Dendritic cell treated with granulocyte-macrophage colony-stimulating factor and Interleukin-4, amounts not matched to agents 40 ng/mL and 50 ng/mL, for 4 days (primary cell): ENCODE data around the gene DTNB.

Source experiments
- H3K27ac Mint-ChIP-seq: one replicate; pipeline ENCODE4 v1.8.0; 2022; ENCODE audit warnings: mild to moderate bottlenecking, mixed read lengths
- H3K27me3 Mint-ChIP-seq: one replicate; pipeline ENCODE4 v1.8.0; 2022; ENCODE audit warnings: mild to moderate bottlenecking, mixed read lengths
- H3K36me3 Mint-ChIP-seq: one replicate; pipeline ENCODE4 v1.8.0; 2022; ENCODE audit warnings: low read depth, mixed read lengths
- H3K4me1 Mint-ChIP-seq: one replicate; pipeline ENCODE4 v1.8.0; 2022; ENCODE audit warnings: low read depth, mixed read lengths
- H3K4me3 Mint-ChIP-seq: one replicate; pipeline ENCODE4 v1.8.0; 2022; ENCODE audit warnings: mild to moderate bottlenecking, moderate library complexity, mixed read lengths
- H3K9me3 Mint-ChIP-seq: one replicate; pipeline ENCODE4 v1.8.0; 2022; ENCODE audit warnings: mixed read lengths
- intact Hi-C: fragments of 100-400 bp; cut with micrococcal nuclease; formaldehyde crosslinking; loops from one replicate; pipeline ENCODE4 v1.15.0; 2022

DTNB gene

DNA sequence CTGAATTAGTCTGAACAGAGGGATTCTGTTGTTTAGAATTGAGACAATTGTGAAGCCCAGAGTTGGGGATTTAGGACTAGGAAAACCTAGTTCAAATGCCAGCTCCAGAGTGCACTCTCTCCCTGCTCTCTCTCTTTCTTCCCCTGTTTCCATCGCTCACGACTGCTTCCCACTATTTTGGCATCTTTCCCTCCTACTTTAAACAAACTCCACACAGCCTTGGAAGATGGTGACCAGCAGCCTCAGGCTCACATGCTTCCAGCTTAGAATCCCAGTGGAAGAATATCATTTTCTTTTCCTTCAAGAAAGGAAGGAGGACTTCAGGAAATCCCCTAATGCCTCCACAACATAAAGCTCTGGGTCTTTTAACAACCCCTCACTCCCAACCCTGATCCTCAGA, 325.5 kb downstream of the DTNB start:
- Mint-ChIP-seq H3K27ac (no peak overlapping the region), H3K9me3 (peaks cover 11% of the 10 kb centered on the region), H3K4me3 (no peak overlapping the region), H3K27me3 (peaks cover 37% of the 10 kb centered on the region), H3K4me1 (peaks cover 29% of the 10 kb centered on the region), H3K36me3 (no peaks in the 10 kb centered on the region)
- intact Hi-C loops = loop anchor here (10.0 kb wide), 1 partner anchor 73 kb away; no protein-coding TSS in a partner anchor

- Mint-ChIP-seq H3K36me3 (peaks cover 4% of the 10 kb centered on the region), H3K4me1 (peaks cover 29% of the 10 kb centered on the region), H3K27ac (no peak overlapping the region), H3K9me3 (peaks cover 11% of the 10 kb centered on the region), H3K27me3 (peaks cover 39% of the 10 kb centered on the region), H3K4me3 (no peak overlapping the region)
- intact Hi-C loops = loop anchor here (10.0 kb wide), 1 partner anchor 73 kb away; no protein-coding TSS in a partner anchor
These were observed 326.1 kb downstream of the DTNB start for GRCh38 chr2:25347205-25347815.

DNA sequence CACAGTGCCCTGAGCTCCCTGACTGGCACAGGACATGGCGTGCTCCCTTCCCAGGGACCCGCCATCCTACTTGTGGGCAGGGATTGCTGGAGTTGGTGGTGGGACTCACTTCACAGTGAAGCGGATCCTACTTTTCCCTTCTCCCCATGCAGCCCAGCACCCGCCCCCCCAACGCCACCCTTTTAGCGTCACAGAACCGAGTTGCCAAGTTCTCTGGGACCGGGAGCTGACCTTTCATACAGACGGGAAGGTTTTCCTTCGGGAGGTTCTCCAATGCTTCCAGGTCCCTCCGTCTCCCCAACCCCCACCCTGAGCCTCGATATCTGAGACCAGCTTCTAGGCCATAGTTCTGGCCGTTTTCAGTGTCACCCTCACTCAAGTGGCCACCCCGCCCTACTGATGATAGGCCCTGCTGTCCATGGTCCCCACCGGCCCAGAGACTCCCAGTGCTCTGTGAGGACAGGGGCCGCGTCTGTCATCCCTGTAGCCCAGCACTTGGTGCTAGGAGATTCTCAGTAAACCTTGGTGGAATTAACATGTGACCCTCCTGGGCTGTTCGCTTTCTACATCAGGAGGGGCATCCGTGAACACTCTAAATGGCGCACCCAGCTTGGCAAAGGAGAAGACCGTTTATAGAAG, 330.1 kb downstream of the DTNB start:
- H3K4me1 Mint-ChIP-seq = peaks cover 30% of the 10 kb centered on the region
- no peak overlapping the region for H3K27ac Mint-ChIP-seq

DNA sequence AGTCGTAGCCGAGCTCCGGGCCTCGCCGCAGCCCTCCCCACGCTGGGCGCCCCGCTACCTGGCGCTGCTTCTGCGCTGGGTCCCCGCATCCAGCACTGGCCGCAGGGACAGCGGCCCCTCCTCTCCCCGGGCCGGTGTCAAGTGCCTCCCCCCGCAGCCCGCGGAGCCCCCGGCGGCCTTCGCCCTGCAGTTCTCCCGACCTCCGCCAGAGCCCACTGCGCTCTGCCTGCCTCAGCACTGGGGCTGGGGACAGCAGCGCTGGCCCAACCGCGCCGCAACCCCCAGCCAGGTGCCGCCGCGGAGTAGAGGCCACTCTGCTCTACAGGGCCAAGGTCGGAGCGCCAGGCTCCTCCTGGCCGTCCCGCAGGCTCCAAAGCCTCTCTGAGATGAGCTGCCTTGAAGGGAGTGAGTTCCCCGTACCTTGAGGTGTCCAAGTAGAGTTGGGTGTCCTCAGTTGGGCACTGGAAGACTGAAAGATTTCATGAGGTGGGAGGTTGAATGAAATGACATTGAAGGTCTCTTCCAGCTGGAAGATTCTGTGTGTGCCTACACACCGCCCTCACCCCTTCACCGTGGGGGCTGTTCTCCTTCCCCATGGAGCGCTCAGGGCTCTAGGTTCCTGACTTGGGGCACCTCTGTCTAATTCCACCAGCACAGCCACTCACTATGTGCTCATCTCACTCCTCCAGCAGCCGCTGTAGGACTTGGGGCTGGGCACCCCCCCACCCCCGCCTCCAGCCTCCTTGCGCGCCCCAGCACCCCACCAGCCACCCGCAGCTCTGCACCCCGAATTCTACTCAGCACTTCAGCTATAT, 330.8 kb downstream of the DTNB start:
- Mint-ChIP-seq H3K27me3 (peaks cover 21% of the 10 kb centered on the region), H3K4me3 (peak overlapping the region; percentile 83), H3K36me3 (peaks cover 13% of the 10 kb centered on the region), H3K9me3 (no peaks in the 10 kb centered on the region), H3K4me1 (peaks cover 34% of the 10 kb centered on the region), H3K27ac (peak overlapping the region; percentile 83)
- intact Hi-C loops = loop anchor here (5.0 to 10.0 kb wide), 4 partner anchors 35 to 180 kb away; no protein-coding TSS in a partner anchor

More for the DNA sequence above, 330.1 kb downstream of the DTNB start:
- no peaks in the 10 kb centered on the region for H3K9me3 Mint-ChIP-seq
- peaks cover 8% of the 10 kb centered on the region for H3K36me3 Mint-ChIP-seq
- intact Hi-C loops = loop anchor here (5.0 to 10.0 kb wide), 4 partner anchors 34 to 179 kb away; no protein-coding TSS in a partner anchor
- peaks cover 26% of the 10 kb centered on the region for H3K27me3 Mint-ChIP-seq
- H3K4me3 Mint-ChIP-seq = no peak overlapping the region

GRCh38 chr2:25341753-25342371, 331.5 kb downstream of the DTNB start, which contains the start of gene DNMT3A:
Gene DNMT3A, minus strand, starts transcription at chr2:25341925. Its CDS starts 27,941 bp downstream, at chr2:25313984.
- Mint-ChIP-seq H3K9me3 (no peaks in the 10 kb centered on the region), H3K27me3 (peaks cover 18% of the 10 kb centered on the region), H3K36me3 (peaks cover 20% of the 10 kb centered on the region), H3K27ac (peak within 1 kb of the TSS; percentile 83), H3K4me1 (peaks cover 35% of the 10 kb centered on the region), H3K4me3 (peak within 1 kb of the TSS; percentile 83)
- intact Hi-C loops = loop anchor here (5.0 to 10.0 kb wide), 4 partner anchors 35 to 180 kb away; no protein-coding TSS in a partner anchor

DNA sequence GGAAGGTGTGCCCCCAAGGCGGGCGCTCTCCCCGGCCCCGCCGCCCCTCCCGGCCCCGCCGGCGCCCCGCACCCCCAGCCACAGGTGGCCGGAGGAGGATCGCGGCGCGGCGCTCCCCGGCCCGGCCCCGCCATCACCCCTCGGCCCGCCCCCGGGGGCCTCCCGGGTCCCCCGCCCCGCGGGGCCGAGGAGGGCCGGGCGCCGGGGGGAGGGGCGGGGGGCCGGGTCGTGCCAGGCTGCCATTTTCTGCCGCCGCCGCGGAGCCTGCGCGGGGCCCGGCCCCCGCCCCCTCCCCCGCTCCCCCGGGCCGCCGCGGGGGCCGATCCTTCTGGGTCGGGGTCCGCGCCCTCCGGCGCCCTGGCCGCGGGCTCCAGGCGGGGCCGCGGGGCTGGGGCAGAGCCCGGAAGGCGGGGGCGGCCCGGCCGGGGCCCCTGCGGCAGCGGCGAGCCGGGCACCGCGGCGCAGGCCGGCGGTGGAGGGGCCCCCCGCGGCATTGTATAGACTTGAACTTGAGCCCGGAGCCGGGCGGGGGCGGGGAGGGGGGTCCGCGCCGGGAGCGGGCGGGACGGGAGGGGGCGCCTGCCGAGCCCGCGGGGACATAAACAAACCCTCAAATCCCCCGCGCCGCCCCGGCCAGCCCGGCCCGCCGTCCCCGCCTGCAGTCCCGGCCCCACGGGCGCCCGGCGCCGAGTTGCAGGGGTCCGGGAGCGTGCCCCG, 332.2 kb downstream of the DTNB start:
- H3K4me3 Mint-ChIP-seq = no peak overlapping the region
- intact Hi-C loops = loop anchor here (5.0 to 10.0 kb wide), 4 partner anchors 34 to 181 kb away; no protein-coding TSS in a partner anchor
- peaks cover 18% of the 10 kb centered on the region for H3K27me3 Mint-ChIP-seq
- H3K4me1 Mint-ChIP-seq = peaks cover 42% of the 10 kb centered on the region
- no peak overlapping the region for H3K27ac Mint-ChIP-seq
- no peaks in the 10 kb centered on the region for H3K9me3 Mint-ChIP-seq
- H3K36me3 Mint-ChIP-seq = peaks cover 23% of the 10 kb centered on the region

DNA sequence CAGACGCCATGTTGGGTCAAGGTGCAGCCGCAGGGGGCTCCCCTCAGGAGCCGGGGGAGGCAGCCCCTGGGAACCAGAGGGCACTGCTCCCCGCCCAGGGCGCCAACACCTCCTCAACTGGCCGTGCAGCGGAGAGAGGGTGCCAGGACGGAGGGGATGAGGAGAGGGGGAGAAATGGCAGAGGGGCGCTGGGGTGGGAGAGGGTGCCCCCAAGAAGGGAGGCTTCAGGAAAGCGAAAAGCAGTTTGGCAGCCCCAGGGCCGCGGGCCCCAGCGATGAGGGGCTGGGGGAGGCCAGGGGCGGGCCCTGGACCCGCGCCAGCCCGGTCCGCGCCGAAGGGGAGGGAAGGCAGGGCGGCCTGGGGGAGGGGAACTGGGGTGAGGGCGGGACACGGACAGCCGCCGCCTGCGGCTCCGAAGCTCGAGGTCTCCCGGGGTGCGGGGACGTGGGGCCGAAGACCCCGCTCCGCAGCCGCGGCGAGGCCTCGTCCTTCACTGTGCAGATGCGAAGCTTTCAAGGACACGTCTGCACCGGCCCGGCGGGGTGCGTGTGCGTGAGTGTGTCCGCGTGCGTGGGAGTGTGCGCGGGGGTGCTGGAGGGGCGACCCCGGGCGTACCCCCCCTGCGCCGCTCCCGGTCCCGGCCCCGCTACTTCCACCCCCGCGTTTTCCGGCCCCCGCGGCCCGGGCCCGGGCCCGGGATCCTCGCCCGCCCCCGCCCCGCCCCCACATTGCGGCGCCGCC, 333.0 kb downstream of the DTNB start:
- Mint-ChIP-seq H3K27me3 (peaks cover 18% of the 10 kb centered on the region), H3K27ac (peak overlapping the region; percentile 52), H3K36me3 (peaks cover 23% of the 10 kb centered on the region), H3K4me3 (peak overlapping the region; percentile 74), H3K9me3 (no peaks in the 10 kb centered on the region), H3K4me1 (peaks cover 48% of the 10 kb centered on the region)
- intact Hi-C loops = loop anchor here (5.0 to 10.0 kb wide), 4 partner anchors 33 to 182 kb away; no protein-coding TSS in a partner anchor

DNA sequence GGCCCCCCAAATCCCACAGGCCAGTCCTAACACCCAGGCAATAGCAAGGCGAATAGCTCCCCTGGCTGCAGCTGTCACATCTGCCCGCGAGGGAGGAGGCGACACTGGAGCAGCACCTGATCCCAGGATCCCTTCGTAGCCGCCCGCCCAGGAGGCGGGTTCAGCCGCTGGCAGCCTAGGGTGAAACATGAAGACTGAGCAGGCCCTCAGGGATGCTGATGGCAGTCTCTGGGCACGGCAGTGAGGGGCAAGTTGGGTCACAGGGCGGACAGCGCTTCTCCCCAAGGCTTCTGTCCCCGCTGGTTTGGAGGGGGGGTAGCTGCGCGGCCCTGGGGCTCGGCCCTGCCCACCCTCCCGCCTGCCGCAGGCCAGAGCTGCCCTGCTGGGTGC, 333.6 kb downstream of the DTNB start:
- Mint-ChIP-seq H3K27ac (peak overlapping the region; percentile 52), H3K27me3 (peaks cover 16% of the 10 kb centered on the region), H3K36me3 (peaks cover 23% of the 10 kb centered on the region), H3K4me3 (peak overlapping the region; percentile 74), H3K4me1 (peaks cover 49% of the 10 kb centered on the region), H3K9me3 (no peaks in the 10 kb centered on the region)
- intact Hi-C loops = loop anchor here (5.0 to 10.0 kb wide), 4 partner anchors 32 to 183 kb away; no protein-coding TSS in a partner anchor

GRCh38 chr2:25339211-25339674, 334.1 kb downstream of the DTNB start:
- intact Hi-C loops = no loop called here
- no peaks in the 10 kb centered on the region for H3K9me3 Mint-ChIP-seq
- H3K27ac Mint-ChIP-seq = no peak overlapping the region
- H3K4me3 Mint-ChIP-seq = no peak overlapping the region
- peaks cover 23% of the 10 kb centered on the region for H3K36me3 Mint-ChIP-seq
- peaks cover 54% of the 10 kb centered on the region for H3K4me1 Mint-ChIP-seq
- peaks cover 12% of the 10 kb centered on the region for H3K27me3 Mint-ChIP-seq

GRCh38 chr2:25338401-25338800, 335.0 kb downstream of the DTNB start:
- Mint-ChIP-seq H3K36me3 (peaks cover 23% of the 10 kb centered on the region), H3K9me3 (no peaks in the 10 kb centered on the region), H3K4me3 (no peak overlapping the region), H3K27me3 (peaks cover 10% of the 10 kb centered on the region), H3K4me1 (peaks cover 55% of the 10 kb centered on the region), H3K27ac (no peak overlapping the region)
- intact Hi-C loops = no loop called here

DNA sequence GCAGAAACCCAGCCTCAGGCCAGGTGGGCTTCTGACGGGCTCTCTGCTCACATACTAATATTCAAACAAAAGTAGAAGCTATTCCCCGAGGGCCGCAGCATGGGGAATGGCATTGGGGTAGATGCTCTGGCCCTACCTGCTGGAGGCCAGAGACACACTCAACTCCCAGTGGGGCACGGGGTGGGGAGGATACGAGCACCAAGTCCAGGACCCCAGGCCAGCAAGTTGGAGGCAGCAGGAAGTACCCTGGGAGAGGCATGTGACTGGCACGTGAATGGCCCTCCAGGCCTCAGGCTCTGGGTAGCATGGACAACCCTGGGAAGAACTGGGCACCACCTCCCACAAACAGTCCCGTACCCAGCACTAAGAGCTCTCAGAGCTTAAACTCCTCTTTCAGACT, 335.5 kb downstream of the DTNB start:
- peaks cover 23% of the 10 kb centered on the region for H3K36me3 Mint-ChIP-seq
- no peak overlapping the region for H3K4me3 Mint-ChIP-seq
- intact Hi-C loops = no loop called here
- H3K27ac Mint-ChIP-seq = no peak overlapping the region
- H3K27me3 Mint-ChIP-seq = peaks cover 5% of the 10 kb centered on the region
- H3K9me3 Mint-ChIP-seq = no peaks in the 10 kb centered on the region
- H3K4me1 Mint-ChIP-seq = peaks cover 58% of the 10 kb centered on the region

DNA sequence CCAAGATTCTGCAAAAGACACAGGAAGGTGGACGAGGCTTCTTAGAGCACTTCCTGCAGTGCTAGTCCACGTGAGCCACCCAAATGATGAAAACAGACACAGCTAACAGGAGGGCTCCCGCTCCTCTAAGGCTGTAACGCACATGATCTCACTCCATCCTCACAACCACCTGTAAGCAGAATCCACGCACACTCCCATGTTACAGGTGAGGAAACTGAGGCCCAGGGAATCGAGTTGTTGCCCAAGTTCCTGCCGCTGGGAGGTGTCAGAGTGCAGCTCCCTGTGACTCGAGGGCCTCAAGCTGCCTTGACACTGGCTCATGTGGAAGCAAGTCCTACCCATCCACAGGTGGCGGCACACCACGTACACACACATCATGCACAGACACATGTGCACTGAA, 336.1 kb downstream of the DTNB start:
- Mint-ChIP-seq H3K9me3 (no peaks in the 10 kb centered on the region), H3K4me1 (peaks cover 63% of the 10 kb centered on the region), H3K27ac (peak overlapping the region; percentile 14), H3K27me3 (no peaks in the 10 kb centered on the region), H3K36me3 (peaks cover 21% of the 10 kb centered on the region), H3K4me3 (no peak overlapping the region)
- intact Hi-C loops = no loop called here
